PC-9 (cell line): ENCODE results near the gene PGS1. TPM values are rescaled to one million over a fixed set of nuclear protein-coding genes. Genes with fewer than 3 reads are reported as not detected.

ENCODE experiments used
- BruUV-seq: library from RNA; stranded (reverse); fragments of 400-500 nt; replicated peaks from 2 replicates; lab custom pipeline; 2021; lab: Mats Ljungman, UMichigan
- CTCF ChIA-PET: fragments of 300-600 bp; sonication (Branson Sonifier 250); formaldehyde crosslinking; loops from one replicate; lab custom pipeline; 2022; ENCODE audit warnings: antibody characterized with exemption; lab: Charles Lee
- POLR2A ChIA-PET: fragments of 300-600 bp; sonication (Branson Sonifier 250); formaldehyde crosslinking; loops from one replicate; lab custom pipeline; 2022; ENCODE audit warnings: antibody characterized with exemption; ENCODE audit not compliant: unreplicated experiment; lab: Charles Lee
- DNase-seq, 2 experiments: peaks; one replicate each; pipeline versions ENCODE4 v3.0.0 to v3.0.0-alpha.2; 2015 to 2022; ENCODE audit warnings: mixed read lengths in 1 of 2
- H2AFZ ChIP-seq: fragments of 200-600 bp; sonication (generic); 2 replicates; pipeline ENCODE4 v1.8.1; 2017; ENCODE audit warnings: antibody characterized with exemption
- H3F3A ChIP-seq: fragments of 200-600 bp; sonication (generic); 2 replicates; pipeline ENCODE4 v1.8.1; 2017; ENCODE audit warnings: antibody characterized with exemption, mild to moderate bottlenecking, low read depth; ENCODE audit not compliant: insufficient read depth
- H3K27ac ChIP-seq: fragments of 200-600 bp; sonication (generic); 2 replicates; pipeline ENCODE4 v1.6.1; 2016; ENCODE audit warnings: mixed run types
- H3K27me3 ChIP-seq: fragments of 200-600 bp; sonication (generic); 2 replicates; pipeline ENCODE4 v1.6.1; 2016; ENCODE audit warnings: low read depth, mixed run types; ENCODE audit not compliant: insufficient read depth
- H3K36me3 ChIP-seq: fragments of 200-600 bp; sonication (generic); 2 replicates; pipeline ENCODE4 v1.6.1; 2016; ENCODE audit warnings: low read depth, mixed run types
- H3K4me1 ChIP-seq: fragments of 200-600 bp; sonication (generic); replicated peaks from 2 replicates; pipeline ENCODE4 v1.6.1; 2016; ENCODE audit warnings: mixed run types; ENCODE audit not compliant: insufficient read depth
- H3K4me2 ChIP-seq: fragments of 200-600 bp; sonication (generic); 2 replicates; pipeline ENCODE4 v1.6.1; 2017; ENCODE audit warnings: mixed run types
- H3K4me3 ChIP-seq: fragments of 200-600 bp; sonication (generic); 2 replicates; pipeline ENCODE4 v1.6.1; 2016; ENCODE audit warnings: mixed run types
- H3K79me2 ChIP-seq: fragments of 200-600 bp; sonication (generic); 2 replicates; pipeline ENCODE4 v1.6.1; 2017; ENCODE audit warnings: low read depth, mixed run types
- H3K9me2 ChIP-seq: fragments of 200-600 bp; sonication (generic); 2 replicates; pipeline ENCODE4 v1.8.1; 2017; ENCODE audit warnings: mild to moderate bottlenecking; ENCODE audit not compliant: insufficient read depth
- H3K9me3 ChIP-seq: fragments of 200-600 bp; sonication (generic); 2 replicates; pipeline ENCODE4 v1.8.1; 2016; ENCODE audit warnings: low read depth; ENCODE audit not compliant: insufficient read depth
- H4K20me1 ChIP-seq: fragments of 200-600 bp; sonication (generic); 2 replicates; pipeline ENCODE4 v1.8.1; 2017; ENCODE audit not compliant: insufficient read depth
- CTCF ChIP-seq: fragments of 200-600 bp; sonication (generic); conservative IDR thresholded peaks from 2 replicates; pipeline ENCODE4 v1.6.1; 2017; ENCODE audit warnings: mixed run types, antibody characterized with exemption, mild to moderate bottlenecking, moderate library complexity
- EZH2 ChIP-seq: fragments of 200-600 bp; sonication (generic); IDR thresholded peaks from 2 replicates; pipeline ENCODE4 v1.8.0; 2017; ENCODE audit warnings: antibody characterized with exemption, low read depth
- intact Hi-C: fragments of 100-400 bp; cut with micrococcal nuclease; formaldehyde crosslinking; loops from one replicate; pipeline ENCODE4 v1.10.0; 2022; ENCODE audit not compliant: unreplicated experiment
- total RNA-seq: library from RNA; stranded (reverse); gene quantifications from 2 replicates; pipeline ENCODE4 v1.2.3, GENCODE V29; 2021

Gene PGS1
- total RNA-seq, 1 experiment from 2014 or later: 40.2 TPM

- Histone ChIP-seq H4K20me1 (no peaks in the 10 kb centered on the region), H3K9me3 (no peaks in the 10 kb centered on the region), H2AFZ (no peak overlapping the region), H3K4me3 (no peak overlapping the region), H3K4me2 (no peak overlapping the region), H3K79me2 (no peaks in the 10 kb centered on the region), H3K27me3 (no peaks in the 10 kb centered on the region), H3K9me2 (no peaks in the 10 kb centered on the region), H3F3A (no peaks in the 10 kb centered on the region), H3K36me3 (no peaks in the 10 kb centered on the region), H3K27ac (no peak overlapping the region), H3K4me1 (no peaks in the 10 kb centered on the region)
- POLR2A ChIA-PET: interaction anchor here (0.7 kb wide), 1 partner anchor 788 kb away, joined by 9 read pairs; no protein-coding TSS in a partner anchor
- intact Hi-C loops: no loop called here
- CTCF ChIA-PET: interaction anchor here (0.6 kb wide), 1 partner anchor 257 kb away, joined by 8 read pairs; no protein-coding TSS in a partner anchor
- no TSS peak for BruUV-seq
- TF ChIP-seq CTCF (no peak), EZH2 (no peak)
- no peak for DNase-seq
These were observed 50.6 kb downstream of the PGS1 start for GRCh38 chr17:78428836-78429617.

GRCh38 chr17:78429618-78429995 lies 51.2 kb downstream of the PGS1 start:
- Histone ChIP-seq H3K9me2 (no peaks in the 10 kb centered on the region), H3K9me3 (no peaks in the 10 kb centered on the region), H3K36me3 (no peaks in the 10 kb centered on the region), H3K4me1 (no peaks in the 10 kb centered on the region), H3K27ac (no peak overlapping the region), H4K20me1 (no peaks in the 10 kb centered on the region), H2AFZ (no peak overlapping the region), H3K79me2 (no peaks in the 10 kb centered on the region), H3F3A (no peaks in the 10 kb centered on the region), H3K4me2 (no peak overlapping the region), H3K4me3 (no peak overlapping the region), H3K27me3 (no peaks in the 10 kb centered on the region)
- DNase-seq: no peak
- CTCF ChIA-PET: no interaction called here
- no TSS peak for BruUV-seq
- intact Hi-C loops: no loop called here
- POLR2A ChIA-PET: no interaction called here
- no peak for TF ChIP-seq EZH2
- TF ChIP-seq CTCF: no peak

GRCh38 chr17:78430892-78431691 lies 52.6 kb downstream of the PGS1 start:
- H3K27me3 ChIP-seq: no peaks in the 10 kb centered on the region
- no TSS peak for BruUV-seq
- POLR2A ChIA-PET: no interaction called here
- no peaks in the 10 kb centered on the region for H3K9me2 ChIP-seq
- H3K4me3 ChIP-seq: no peak overlapping the region
- no peaks in the 10 kb centered on the region for H3K9me3 ChIP-seq
- no peak overlapping the region for H3K27ac ChIP-seq
- no peak overlapping the region for H2AFZ ChIP-seq
- H3K4me1 ChIP-seq: no peaks in the 10 kb centered on the region
- no peaks in the 10 kb centered on the region for H3K79me2 ChIP-seq
- CTCF ChIA-PET: no interaction called here
- H3K36me3 ChIP-seq: no peaks in the 10 kb centered on the region
- DNase-seq: no peak
- intact Hi-C loops: no loop called here
- H3K4me2 ChIP-seq: no peak overlapping the region
- H3F3A ChIP-seq: no peaks in the 10 kb centered on the region
- H4K20me1 ChIP-seq: no peaks in the 10 kb centered on the region
- TF ChIP-seq EZH2 (no peak), CTCF (no peak)
